HG02642 (cell line): ENCODE results near the gene ATP5MC3.
"Not testable (repeated sequence)": the region's sequence is repeated elsewhere in the genome, so short reads cannot be mapped to it uniquely, and the experiment has no call there.

Experiments used
- ATAC-seq: cut with Tn5 transposase; IDR thresholded peaks from one replicate; pipeline ENCODE4 v1.9.1; 2021; ENCODE audit warnings: mild to moderate bottlenecking; ENCODE audit not compliant: unreplicated experiment, poor library complexity

Gene ATP5MC3

GRCh38 chr2:175181104-175181876, at the start of gene ATP5MC3:
Gene ATP5MC3 (minus strand): TSS chr2:175181710. CDS start chr2:175181393, 317 bp downstream.
- peak; percentile 90 for ATAC-seq

DNA sequence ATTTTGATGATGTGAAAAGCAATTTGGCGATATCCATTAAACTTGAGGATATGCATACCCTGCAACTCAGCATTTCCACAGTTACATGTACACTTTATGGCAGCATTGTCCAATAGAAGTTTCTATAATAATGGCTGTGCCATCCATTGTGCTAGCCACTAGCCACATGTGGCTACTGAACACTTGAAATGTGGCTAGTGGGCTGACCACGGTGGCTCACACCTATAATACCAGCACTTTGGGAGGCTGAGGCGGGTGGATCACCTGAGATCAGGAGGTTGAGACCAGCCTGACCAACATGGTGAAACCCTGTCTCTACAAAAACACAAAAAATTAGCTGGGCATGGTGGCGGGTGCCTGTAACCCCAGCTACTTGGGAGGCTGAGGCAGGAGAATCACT, 47.1 kb upstream of the ATP5MC3 start:
- ATAC-seq = not testable (repeated sequence)

DNA sequence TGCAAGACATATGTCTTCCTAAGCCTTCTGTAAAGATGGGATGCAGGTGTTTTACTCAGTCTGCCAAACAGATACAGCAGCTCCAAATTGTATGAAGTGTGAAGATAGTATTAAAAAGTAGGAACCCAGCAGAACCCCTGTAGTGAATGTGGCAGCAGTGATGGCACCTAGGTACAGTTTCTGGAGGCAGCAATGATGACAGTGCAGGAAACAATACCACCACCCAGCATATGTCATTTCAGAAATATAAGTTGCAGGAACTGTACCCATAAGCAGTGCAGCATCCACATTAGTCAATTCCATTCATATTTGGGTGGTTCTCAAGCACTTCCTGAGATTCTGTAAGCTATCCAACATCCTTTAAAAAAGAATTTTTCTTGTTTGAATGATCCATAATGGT, 46.7 kb upstream of the ATP5MC3 start:
- ATAC-seq = no peak

GRCh38 chr2:175227393-175227792, 45.9 kb upstream of the ATP5MC3 start:
- no peak for ATAC-seq

- no peak for ATAC-seq
These were observed 38.6 kb upstream of the ATP5MC3 start for GRCh38 chr2:175220075-175220474.

DNA sequence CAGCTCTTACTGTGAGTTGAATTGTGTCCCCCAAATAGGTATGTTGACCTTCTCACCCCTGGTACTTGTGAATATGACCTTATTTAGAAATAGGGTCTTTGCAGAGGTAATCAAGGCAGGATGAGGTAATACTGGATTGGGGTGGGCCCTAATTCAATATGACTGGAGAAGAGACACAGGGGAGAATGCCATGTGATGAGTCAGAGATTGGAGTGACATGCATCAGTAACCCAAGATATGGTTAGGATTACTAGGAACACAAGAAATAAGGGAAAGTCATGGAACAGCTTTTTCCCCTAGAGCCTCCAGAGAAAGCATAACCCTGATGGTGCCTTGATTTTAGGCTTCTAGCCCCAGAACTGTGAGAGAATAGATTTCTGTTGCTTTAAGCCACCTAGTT, 37.0 kb upstream of the ATP5MC3 start:
- no peak for ATAC-seq

- ATAC-seq = no peak
These were observed 26.4 kb upstream of the ATP5MC3 start for GRCh38 chr2:175207741-175208438.

DNA sequence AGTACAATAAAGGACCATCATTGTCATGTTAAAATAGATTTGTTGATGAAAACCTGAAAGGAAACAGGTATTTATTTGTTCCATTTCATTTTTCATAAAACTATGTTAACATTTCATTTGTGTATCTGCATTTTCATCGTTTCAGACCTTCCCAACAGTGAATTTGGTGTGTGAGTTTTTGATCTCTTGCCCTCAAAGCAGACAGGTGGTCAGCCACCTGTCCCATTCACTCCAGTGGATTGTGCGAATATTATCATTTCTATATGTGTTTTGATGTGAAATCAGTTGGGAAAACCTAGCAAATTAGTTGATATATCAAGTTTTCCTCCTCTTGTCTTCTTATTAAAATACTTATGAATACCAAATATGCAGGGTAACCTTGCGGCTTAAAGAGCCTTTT, 25.4 kb upstream of the ATP5MC3 start:
- no peak for ATAC-seq

GRCh38 chr2:175205523-175205922, 24.0 kb upstream of the ATP5MC3 start:
- no peak for ATAC-seq

DNA sequence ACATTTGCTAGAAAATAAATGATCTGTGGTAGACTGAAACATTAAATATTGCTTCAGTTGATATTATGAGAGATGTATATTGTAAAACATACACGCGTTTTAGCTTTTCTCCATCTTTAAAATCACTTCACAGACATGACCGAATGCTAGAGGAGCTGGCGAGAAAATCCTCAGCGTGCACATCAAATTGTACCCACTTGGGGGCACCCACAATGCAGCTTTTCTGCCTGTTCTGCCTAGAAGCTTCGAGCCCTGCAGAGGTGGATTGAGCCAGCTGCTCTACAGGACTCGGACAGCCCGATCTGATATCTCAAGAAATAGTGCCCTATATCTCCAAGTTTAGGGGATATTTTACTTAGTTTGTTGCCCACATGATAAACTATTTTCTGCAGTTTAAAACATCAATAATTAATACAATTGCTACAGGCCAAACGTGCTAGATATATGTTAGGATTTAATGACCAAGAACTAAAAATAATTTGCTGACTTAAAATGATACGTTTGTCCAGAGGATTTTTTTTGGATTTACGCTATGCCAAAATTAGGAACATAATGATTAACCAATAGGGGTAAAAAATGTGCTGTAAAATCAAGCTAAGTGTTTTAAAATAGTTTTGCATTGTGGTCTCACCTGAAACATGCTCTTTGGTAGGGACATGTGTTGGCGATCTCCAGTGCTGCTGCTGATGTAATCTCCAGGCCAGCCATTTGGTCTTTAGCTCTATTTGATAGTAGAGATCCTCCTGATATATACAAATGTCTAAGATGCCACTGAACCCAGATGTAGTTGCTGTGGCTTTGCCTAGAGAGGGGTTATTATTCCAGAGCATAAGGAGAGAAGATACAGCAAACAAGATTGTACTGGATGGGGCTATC, 22.3 kb upstream of the ATP5MC3 start:
- ATAC-seq = peak; percentile 91

DNA sequence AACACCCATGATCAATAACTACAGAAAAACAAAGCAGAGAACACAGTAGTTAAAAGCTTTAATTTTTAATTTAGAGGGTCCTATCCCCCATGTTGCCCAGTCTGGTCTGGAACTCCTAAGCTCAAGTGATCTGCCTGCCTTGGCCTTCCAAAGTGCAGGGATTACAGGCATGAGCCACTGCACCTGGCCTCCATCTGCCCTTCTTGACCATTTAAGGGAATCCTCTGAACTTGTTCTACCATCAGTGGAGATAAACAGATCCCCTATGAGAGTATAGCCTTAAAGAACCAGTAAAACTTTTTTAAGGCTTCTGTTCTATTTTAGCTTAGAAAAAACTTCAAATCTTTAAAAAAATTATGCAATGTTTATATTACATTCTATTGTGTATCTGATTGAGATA, 13.5 kb upstream of the ATP5MC3 start:
- ATAC-seq = no peak

GRCh38 chr2:175188761-175189160, 7.3 kb upstream of the ATP5MC3 start:
- ATAC-seq = no peak

DNA sequence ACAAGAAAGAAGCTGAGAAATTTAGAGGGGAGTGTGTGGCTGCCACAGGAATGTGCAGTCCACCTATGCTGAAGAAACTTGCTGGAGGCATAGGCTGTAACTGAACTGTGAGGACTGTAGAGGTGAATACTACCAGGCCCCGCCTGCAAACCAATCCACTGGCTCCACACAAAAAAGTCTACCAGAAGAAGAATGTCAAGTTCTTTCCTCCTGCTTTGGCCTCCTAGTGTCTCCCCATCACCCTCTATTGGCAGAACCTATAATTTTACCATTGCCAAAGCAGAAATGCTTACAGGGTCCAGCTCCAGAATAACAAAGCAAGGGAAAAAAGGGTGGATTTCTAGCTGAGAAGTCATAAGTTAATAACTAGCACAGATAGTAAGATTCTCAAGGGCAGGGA, 5.9 kb upstream of the ATP5MC3 start:
- peak; percentile 65 for ATAC-seq

DNA sequence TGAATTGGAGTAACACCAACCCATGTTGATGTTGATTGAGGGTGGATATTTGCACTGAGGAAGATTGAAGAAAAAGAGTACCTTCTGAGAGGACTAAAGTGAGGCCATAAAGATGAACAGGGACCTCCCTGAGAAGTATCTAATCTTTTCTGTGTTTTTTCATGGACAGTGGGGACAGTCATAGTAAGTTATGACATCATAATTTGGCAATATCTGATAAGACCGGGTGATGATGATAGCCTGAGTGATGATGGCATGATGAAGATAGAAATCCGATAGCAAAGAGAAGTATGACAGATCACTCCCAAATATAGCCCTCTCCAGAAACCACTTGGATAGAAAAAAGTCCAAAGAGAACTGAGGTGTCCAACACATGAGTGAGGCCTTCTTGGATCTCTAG, 2.2 kb upstream of the ATP5MC3 start:
- ATAC-seq = no peak

DNA sequence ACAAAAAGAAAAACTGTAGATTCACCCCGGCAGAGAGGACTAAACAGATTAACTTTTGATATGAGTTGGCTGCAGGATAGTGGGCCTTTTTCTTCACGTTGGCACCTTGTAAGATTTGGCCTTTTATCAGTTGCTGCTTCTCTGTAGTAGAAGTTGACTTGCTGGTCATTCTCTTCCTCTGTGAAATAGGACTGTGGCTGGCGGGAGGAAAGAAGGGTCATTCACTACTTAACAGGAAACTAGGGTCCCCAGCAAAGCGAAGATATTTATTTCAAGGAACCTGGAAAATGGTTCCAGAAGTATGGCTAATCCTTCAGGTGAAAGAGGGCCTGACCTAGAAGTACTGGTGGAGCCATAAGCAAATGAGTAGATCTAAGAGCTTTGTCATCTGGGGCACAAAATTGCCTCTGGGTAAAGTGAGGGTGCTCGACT, 383 bp upstream of the ATP5MC3 start:
- no peak for ATAC-seq

DNA sequence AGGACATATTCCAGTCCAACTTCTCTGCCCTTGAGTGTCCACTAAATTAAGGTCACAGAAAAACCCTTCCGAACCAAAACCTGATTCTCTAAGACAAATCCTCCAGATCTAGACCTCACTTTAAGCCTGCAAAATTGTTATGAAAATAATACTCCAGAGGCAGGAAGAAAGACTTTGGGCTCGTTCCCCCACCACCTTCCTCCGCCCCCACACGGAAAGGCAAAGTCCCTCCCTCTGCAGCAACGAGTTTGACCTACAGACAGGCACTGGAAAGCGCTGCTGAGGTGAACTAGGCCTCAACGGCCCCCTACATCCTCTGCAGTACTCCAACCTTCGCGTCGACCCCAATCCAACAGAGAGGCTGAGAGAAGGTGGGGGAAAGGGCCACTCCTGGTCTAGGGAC, 808 bp downstream of the ATP5MC3 start:
- peak; percentile 54 for ATAC-seq

DNA sequence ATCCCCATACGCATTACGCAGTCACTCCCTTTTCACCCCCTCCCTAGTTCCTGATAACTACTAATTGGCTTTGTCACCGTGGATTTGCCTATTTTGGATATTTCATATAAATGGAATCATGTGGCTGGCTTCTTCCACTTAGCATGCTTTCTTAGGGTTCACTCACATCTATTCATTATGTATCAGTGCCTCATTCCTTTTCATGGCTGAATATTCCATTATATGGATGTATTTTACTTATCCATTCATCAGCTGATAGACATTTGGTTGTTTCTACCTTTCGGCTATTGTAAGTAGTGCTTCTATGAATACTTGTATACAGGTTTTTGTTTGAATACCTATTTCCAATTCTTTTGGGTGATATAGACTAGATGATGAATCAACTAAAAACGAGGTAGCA, 4.9 kb downstream of the ATP5MC3 start:
- ATAC-seq = no peak

DNA sequence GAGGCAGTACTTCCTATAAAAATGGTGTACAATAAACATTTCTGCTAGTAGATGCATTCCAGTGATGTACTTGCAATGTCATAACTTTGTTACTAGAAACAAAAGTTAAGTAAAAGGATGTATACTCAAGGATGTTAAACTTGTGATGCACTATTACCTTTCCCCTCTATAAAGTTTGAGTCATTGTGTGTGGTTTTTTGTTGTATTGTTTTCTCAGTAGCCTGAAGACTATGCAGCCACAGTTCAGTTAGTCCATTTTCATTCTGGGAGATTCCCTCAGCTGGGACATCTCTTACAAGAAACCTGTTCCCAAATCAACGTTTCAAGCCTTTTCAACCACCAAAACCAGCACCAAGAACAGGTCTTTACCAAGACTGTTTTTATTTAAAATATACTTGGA, 5.6 kb downstream of the ATP5MC3 start:
- ATAC-seq = no peak

GRCh38 chr2:175175320-175175719, 6.2 kb downstream of the ATP5MC3 start:
- ATAC-seq = no peak

GRCh38 chr2:175170659-175171304, 10.7 kb downstream of the ATP5MC3 start:
- ATAC-seq = no peak
